Effector memory CD4-positive, alpha-beta T cell (primary cell): Measurements from ENCODE around the gene TBC1D16.

Experiments
- DNase-seq, 3 donors: peaks; one replicate each; pipeline ENCODE4 v3.0.0-alpha.2; 2020
- H3K27ac ChIP-seq: 2 replicates; pipeline ENCODE4 v1.7.0; 2013; ENCODE audit warnings: mild to moderate bottlenecking, low read length, moderate library complexity; ENCODE audit not compliant: insufficient read depth, poor library complexity, severe bottlenecking
- H3K27me3 ChIP-seq: replicated peaks from 2 replicates; pipeline ENCODE4 v1.7.0; 2013; ENCODE audit warnings: mild to moderate bottlenecking, low read length; ENCODE audit not compliant: insufficient read depth, control insufficient read depth, poor library complexity, severe bottlenecking
- H3K36me3 ChIP-seq: 2 replicates; pipeline ENCODE4 v1.7.0; 2013; ENCODE audit warnings: mild to moderate bottlenecking, low read length, moderate library complexity; ENCODE audit not compliant: control insufficient read depth, insufficient read depth
- H3K4me1 ChIP-seq: 2 replicates; pipeline ENCODE4 v1.7.0; 2013; ENCODE audit warnings: low read length, mild to moderate bottlenecking; ENCODE audit not compliant: control insufficient read depth, insufficient read depth, poor library complexity, severe bottlenecking
- H3K4me3 ChIP-seq: 2 replicates; pipeline ENCODE4 v1.7.0; 2013; ENCODE audit warnings: low read length, low read depth, mild to moderate bottlenecking; ENCODE audit not compliant: insufficient read depth, poor library complexity, severe bottlenecking
- H3K9me3 ChIP-seq: 2 replicates; pipeline ENCODE4 v1.7.0; 2013; ENCODE audit warnings: mild to moderate bottlenecking, low read length, moderate library complexity; ENCODE audit not compliant: control insufficient read depth

The TBC1D16 gene

GRCh38 chr17:79939755-79940458 lies 95.8 kb downstream of the TBC1D16 start:
- Histone ChIP-seq H3K9me3 (no peaks in the 10 kb centered on the region), H3K27me3 (no peaks in the 10 kb centered on the region), H3K27ac (no peak overlapping the region), H3K4me1 (peaks cover 6% of the 10 kb centered on the region), H3K36me3 (no peaks in the 10 kb centered on the region), H3K4me3 (no peak overlapping the region)
- DNase-seq = no peak

DNA sequence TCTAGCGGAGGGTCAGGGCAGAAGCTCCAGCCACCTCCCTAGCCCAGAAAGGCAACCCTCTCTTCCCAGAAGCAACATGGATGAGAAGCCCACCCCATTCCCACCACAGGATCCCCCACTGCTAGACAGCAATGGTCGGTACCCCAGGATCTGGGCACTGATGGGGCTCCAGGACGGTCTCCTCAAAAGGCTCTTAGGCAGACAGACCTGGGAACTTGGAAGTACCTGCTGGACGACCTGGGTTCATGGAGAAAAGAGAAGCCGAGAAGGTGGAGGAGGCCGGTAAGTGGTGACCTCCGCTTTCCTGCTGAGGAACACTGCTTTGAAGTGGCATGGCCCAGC lies 96.6 kb downstream of the TBC1D16 start:
- no peak for DNase-seq
- Histone ChIP-seq H3K27me3 (no peaks in the 10 kb centered on the region), H3K4me3 (no peak overlapping the region), H3K27ac (no peak overlapping the region), H3K9me3 (no peaks in the 10 kb centered on the region), H3K36me3 (no peaks in the 10 kb centered on the region), H3K4me1 (peaks cover 6% of the 10 kb centered on the region)

DNA sequence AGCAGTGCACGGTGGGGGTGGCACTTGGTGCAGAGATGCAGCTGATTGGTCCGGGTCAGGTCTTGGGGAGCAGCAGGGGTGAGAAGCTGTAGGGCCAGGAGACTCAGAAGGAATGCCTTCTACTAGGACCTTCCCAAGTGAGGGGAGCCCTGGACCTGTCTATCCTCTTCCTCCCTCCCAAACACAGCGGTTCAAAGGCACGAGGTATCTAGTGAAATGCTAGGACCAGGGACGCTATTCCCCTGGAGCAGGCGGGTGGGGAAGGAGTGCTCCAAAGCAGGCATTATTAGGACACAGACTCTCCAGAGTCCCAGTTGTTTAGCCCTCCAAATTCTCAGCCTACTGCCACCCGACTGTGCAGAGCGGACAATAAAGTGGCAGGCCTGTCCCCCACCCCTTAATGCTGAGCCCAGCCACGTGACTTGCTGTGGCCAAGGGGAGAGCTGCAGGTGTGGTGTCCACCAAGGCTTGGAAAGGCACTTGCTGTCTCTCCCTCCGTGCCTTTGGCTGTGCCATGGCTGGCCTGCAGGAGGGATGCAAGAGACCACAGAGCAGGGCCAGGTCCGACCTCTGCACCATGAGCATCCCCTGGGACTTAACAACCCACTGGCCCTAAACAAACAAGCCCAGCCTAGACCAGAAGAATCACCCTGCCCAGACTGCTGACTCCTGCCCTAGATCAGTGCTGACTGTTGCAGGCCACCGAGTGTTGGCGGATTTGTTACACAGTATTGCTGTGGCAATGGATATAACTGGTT lies 97.2 kb downstream of the TBC1D16 start:
- H3K27ac ChIP-seq = no peak overlapping the region
- H3K4me3 ChIP-seq = no peak overlapping the region
- H3K36me3 ChIP-seq = no peaks in the 10 kb centered on the region
- H3K9me3 ChIP-seq = no peaks in the 10 kb centered on the region
- DNase-seq = no peak
- peaks cover 8% of the 10 kb centered on the region for H3K4me1 ChIP-seq
- no peaks in the 10 kb centered on the region for H3K27me3 ChIP-seq

- peaks cover 3% of the 10 kb centered on the region for H3K4me1 ChIP-seq
- H3K9me3 ChIP-seq = no peaks in the 10 kb centered on the region
- DNase-seq = no peak
- H3K27ac ChIP-seq = no peak overlapping the region
- no peaks in the 10 kb centered on the region for H3K27me3 ChIP-seq
- H3K4me3 ChIP-seq = no peak overlapping the region
- H3K36me3 ChIP-seq = no peaks in the 10 kb centered on the region
Measured at GRCh38 chr17:79937391-79938335, 98.0 kb downstream of the TBC1D16 start.

- Histone ChIP-seq H3K27me3 (peaks cover under 1% of the 10 kb centered on the region), H3K36me3 (no peaks in the 10 kb centered on the region), H3K4me1 (peaks cover 2% of the 10 kb centered on the region), H3K9me3 (no peaks in the 10 kb centered on the region), H3K4me3 (no peak overlapping the region), H3K27ac (no peak overlapping the region)
- no peak for DNase-seq
Measured at GRCh38 chr17:79936641-79937381, 98.9 kb downstream of the TBC1D16 start.

DNA sequence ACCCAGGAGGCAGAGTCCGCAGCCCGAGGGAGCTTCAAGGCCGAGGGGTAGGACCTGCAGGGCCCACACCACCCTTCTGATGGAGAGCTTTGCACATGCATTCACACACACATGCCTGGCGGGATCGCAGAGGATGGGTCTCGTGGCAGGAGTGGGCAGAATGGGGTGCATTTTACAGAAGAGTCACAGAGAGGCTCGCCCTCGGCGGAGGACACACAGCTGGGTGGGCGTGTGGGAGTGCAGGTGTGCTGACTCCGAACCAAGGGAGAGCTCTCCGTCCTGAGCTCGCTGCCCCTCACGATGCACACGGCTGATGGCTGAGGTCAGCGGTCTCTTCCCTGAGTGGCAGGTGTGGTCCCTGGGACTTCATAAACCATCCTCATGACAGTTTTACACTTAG lies 99.6 kb downstream of the TBC1D16 start:
- peaks cover 2% of the 10 kb centered on the region for H3K4me1 ChIP-seq
- H3K27me3 ChIP-seq = peaks cover 8% of the 10 kb centered on the region
- no peak overlapping the region for H3K4me3 ChIP-seq
- H3K27ac ChIP-seq = no peak overlapping the region
- no peaks in the 10 kb centered on the region for H3K9me3 ChIP-seq
- H3K36me3 ChIP-seq = no peaks in the 10 kb centered on the region
- no peak for DNase-seq

DNA sequence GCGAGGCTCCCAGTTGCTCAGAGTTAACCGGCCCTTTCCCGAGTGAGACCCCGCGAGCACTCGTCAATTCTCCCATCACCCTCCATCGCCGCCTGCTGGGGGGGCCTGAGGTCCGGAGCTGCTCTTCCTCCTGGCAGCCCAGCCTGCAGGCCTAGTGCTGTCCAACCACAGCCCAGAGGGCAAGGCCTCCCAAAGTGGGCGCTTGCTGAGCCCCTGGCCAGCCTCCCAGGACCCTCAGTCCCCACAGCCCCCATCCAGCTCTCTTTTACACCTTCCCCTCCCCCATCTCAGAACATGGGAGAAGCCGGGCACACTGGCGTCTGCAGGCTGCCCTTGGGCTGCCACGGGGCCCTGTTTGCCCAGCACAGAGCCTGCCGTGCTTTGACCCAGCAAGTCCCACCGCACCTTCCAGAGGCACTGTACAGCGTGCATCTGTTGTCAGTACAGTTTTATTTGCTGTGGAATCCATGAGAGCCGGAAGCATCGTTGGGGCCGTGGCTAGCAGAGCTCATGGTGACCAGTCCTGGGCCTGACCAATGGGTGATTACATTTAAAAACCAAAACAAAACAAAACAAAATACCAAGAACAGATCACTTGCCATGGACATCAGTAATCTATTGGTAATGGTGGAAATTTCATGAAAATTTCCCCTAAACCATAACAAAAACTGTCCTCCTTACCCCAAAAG lies 100.3 kb downstream of the TBC1D16 start:
- Histone ChIP-seq H3K4me3 (no peak overlapping the region), H3K27me3 (peaks cover 14% of the 10 kb centered on the region), H3K9me3 (no peaks in the 10 kb centered on the region), H3K27ac (no peak overlapping the region), H3K36me3 (no peaks in the 10 kb centered on the region), H3K4me1 (peaks cover 2% of the 10 kb centered on the region)
- no peak for DNase-seq

GRCh38 chr17:79934653-79934970 lies 101.1 kb downstream of the TBC1D16 start:
- H3K9me3 ChIP-seq = no peaks in the 10 kb centered on the region
- H3K4me1 ChIP-seq = peaks cover 6% of the 10 kb centered on the region
- no peak overlapping the region for H3K27ac ChIP-seq
- DNase-seq = no peak
- peaks cover 18% of the 10 kb centered on the region for H3K27me3 ChIP-seq
- H3K36me3 ChIP-seq = no peaks in the 10 kb centered on the region
- H3K4me3 ChIP-seq = no peak overlapping the region

DNA sequence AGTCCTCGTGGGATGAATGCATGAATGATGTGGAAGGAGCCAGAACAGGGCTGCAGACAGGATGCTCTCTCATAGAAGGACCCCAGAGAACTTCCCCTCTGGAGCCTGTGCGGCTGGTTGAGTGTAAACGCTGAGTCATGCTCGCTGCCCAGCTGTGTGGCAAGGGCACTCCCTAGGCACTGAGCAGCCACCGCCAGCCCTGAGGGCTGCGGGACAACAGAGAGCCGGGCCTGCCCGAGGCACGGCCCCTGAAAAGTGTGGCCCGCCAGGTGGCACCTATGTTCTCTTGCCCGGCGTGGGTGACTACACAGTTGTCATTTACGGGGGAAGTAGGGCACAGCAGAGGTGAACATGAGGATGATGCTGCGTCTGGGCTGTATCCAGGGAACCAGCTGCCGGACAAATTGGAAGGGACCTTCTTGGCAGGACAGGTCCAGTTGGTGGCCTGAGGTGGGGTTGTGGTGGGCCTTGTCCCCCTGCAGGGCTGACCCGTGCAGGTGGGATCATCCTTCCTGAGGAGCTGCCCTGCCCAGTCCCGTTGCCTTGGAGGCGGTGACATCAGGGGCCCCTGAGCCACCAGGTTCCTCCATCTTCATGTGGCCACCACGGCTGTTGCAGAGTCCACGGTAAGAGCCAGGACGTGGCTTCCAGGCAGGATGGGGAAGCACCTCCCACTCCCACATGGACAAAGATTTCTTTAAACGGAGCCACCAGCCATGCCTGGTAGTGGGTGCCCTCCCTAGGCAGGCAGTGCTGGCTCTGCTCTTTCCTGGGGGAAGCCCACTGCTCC lies 101.6 kb downstream of the TBC1D16 start:
- H3K9me3 ChIP-seq = no peaks in the 10 kb centered on the region
- no peak overlapping the region for H3K4me3 ChIP-seq
- no peak overlapping the region for H3K27ac ChIP-seq
- peaks cover 18% of the 10 kb centered on the region for H3K27me3 ChIP-seq
- H3K4me1 ChIP-seq = peaks cover 6% of the 10 kb centered on the region
- H3K36me3 ChIP-seq = no peaks in the 10 kb centered on the region
- DNase-seq = no peak
